ENCODE data around the gene RBM19. TPM values are rescaled to one million over a fixed set of nuclear protein-coding genes. Genes with fewer than 3 reads are reported as not detected.

RBM19 gene
- total RNA-seq, 2 experiments from 2014 or later, result 66.9 to 67.7 TPM

DNA sequence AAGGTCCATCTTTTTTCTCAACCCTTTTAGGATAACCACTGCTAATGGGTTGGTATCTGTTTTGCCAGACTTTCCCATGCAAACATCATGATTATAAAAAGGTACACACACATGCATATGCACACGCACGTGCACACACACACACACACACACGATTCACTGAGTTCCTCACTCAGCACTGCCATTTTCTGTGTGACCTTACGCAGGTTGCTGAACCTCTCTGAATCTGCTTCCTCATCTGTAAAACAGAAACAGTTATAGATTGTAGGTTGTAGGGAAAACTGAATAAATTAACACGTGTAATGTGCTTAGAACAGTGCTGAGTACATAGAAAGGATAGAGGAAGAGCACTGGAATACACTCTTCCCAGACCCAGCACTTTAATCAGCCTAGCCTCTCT lies 182.3 kb downstream of the RBM19 start:
- H3K36me3 Mint-ChIP-seq (ENCODE audit: low read depth), result no peaks in the 10 kb centered on the region
- intact Hi-C loops (cut with micrococcal nuclease), result no loop called here
- no peak for ATAC-seq

DNA sequence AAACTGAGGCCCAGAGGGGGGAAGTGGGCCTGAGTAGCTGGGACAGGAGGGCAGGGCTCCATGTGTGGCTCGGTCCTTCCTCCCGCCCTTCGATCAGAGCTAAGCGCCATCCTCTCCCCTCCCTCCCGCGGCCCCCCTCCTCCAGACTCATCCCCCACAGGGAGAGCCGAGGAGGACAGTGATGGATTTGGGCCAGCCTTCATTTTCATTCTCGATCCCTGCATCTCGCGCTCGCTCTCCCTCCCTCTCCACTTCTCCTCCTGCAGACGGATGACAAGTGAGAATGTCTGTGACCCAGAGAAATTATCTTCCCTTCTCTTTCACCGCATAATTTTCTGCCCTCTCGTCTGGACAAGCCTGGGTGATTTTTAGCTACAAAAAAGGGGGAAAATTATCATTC lies 183.3 kb downstream of the RBM19 start:
- TF ChIP-seq, protein P1, sequence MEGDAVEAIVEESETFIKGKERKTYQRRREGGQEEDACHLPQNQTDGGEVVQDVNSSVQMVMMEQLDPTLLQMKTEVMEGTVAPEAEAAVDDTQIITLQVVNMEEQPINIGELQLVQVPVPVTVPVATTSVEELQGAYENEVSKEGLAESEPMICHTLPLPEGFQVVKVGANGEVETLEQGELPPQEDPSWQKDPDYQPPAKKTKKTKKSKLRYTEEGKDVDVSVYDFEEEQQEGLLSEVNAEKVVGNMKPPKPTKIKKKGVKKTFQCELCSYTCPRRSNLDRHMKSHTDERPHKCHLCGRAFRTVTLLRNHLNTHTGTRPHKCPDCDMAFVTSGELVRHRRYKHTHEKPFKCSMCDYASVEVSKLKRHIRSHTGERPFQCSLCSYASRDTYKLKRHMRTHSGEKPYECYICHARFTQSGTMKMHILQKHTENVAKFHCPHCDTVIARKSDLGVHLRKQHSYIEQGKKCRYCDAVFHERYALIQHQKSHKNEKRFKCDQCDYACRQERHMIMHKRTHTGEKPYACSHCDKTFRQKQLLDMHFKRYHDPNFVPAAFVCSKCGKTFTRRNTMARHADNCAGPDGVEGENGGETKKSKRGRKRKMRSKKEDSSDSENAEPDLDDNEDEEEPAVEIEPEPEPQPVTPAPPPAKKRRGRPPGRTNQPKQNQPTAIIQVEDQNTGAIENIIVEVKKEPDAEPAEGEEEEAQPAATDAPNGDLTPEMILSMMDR (IDR thresholded peaks at IDR 0.05), result no peak
- Mint-ChIP-seq H3K4me1 (ENCODE audit: low read depth) (no peaks in the 10 kb centered on the region), H3K4me3 (no peak overlapping the region), H3K27me3 (peaks cover 25% of the 10 kb centered on the region), H3K27ac (no peak overlapping the region), H3K9me3 (peaks cover 3% of the 10 kb centered on the region), H3K36me3 (ENCODE audit: low read depth) (no peaks in the 10 kb centered on the region)
- ATAC-seq (no peak), DNase-seq (no peak)
- ChIA-PET POLR2A (no interaction called here), CTCF (no interaction called here)
- intact Hi-C loops (cut with micrococcal nuclease), result no loop called here

More for the DNA sequence above, 182.3 kb downstream of the RBM19 start:
- H3K27ac Mint-ChIP-seq, result no peak overlapping the region
- no peaks in the 10 kb centered on the region for H3K4me1 Mint-ChIP-seq (ENCODE audit: low read depth)
- TF ChIP-seq, protein P1 (IDR thresholded peaks at IDR 0.05), result no peak
- POLR2A ChIA-PET, result interaction anchor here (0.8 kb wide), 1 partner anchor 31 kb away, joined by 3 read pairs; no protein-coding TSS in a partner anchor
- CTCF ChIA-PET, result no interaction called here
- H3K4me3 Mint-ChIP-seq, result no peak overlapping the region
- peaks cover 22% of the 10 kb centered on the region for H3K27me3 Mint-ChIP-seq
- peaks cover 9% of the 10 kb centered on the region for H3K9me3 Mint-ChIP-seq
- DNase-seq, result no peak

DNA sequence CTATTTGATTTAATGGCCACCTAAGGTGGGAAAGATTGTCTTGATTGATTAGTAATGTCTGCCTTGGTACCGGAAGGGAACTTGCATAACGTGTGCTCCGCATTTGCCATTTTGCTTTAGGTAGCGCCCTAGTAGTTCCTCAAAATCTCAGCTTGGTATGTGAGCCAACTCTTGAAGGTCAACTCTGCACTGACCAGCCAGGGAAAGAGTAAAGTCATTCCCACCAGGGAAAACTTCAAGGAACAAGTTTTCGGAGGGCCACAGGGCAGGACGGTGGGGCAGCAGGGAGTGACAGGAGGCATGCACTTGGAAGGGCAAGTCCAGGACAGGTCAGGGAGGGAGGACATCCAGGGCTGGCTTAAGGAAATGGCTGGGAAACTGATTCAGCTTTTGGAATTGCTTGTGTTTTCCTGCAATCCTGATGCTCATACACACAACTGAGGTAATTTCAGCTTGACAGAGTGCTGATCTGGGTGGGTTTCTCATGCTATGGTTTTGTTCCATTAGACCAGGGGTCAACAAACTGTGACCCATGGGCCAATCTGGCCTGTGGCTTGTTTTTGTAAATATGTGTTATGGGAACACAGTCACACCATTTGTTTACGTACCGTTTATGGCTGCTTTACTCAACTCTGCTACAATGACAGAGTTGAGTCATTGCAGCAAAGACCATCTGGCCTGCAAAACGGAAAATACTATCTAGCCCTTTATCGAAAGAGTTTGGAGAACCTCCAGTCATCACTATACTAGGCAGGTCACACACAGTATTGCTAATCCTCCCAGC lies 184.5 kb downstream of the RBM19 start:
- POLR2A ChIA-PET, result interaction anchor here (1.0 kb wide), 1 partner anchor 8 kb away, joined by 4 read pairs; no protein-coding TSS in a partner anchor
- Mint-ChIP-seq H3K4me3 (no peak overlapping the region), H3K9me3 (no peaks in the 10 kb centered on the region), H3K36me3 (ENCODE audit: low read depth) (no peaks in the 10 kb centered on the region), H3K4me1 (ENCODE audit: low read depth) (no peaks in the 10 kb centered on the region), H3K27me3 (peaks cover 32% of the 10 kb centered on the region), H3K27ac (no peak overlapping the region)
- no peak for ATAC-seq
- intact Hi-C loops (cut with micrococcal nuclease), result no loop called here
- DNase-seq, result no peak
- TF ChIP-seq, protein P1 (IDR thresholded peaks at IDR 0.05), result no peak
- CTCF ChIA-PET, result no interaction called here

DNA sequence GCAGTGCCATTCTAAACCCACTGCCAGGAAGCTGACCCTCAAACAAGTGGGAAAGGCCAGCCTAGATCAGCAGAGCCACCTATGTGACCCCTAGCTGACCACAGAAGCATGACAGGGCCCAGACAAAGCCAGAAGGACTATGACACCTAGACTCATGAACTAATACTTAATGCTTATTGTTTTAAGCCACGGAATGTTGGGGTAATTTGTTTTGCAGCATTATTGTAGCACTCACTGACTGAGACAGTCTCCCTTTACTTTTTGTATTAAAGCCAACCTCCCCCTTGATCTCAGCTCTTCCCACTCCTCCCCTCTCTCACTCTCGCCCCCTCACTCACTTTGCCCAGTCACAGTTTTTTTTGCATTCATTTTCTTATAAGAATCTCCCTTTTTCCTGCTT lies 186.4 kb downstream of the RBM19 start:
- H3K4me1 Mint-ChIP-seq (ENCODE audit: low read depth), result no peaks in the 10 kb centered on the region
- ChIA-PET POLR2A (no interaction called here), CTCF (no interaction called here)
- TF ChIP-seq, protein P1 (IDR thresholded peaks at IDR 0.05), result no peak
- H3K36me3 Mint-ChIP-seq (ENCODE audit: low read depth), result no peaks in the 10 kb centered on the region
- H3K4me3 Mint-ChIP-seq, result no peak overlapping the region
- DNase-seq (no peak), ATAC-seq (no peak)
- H3K27me3 Mint-ChIP-seq, result peaks cover 32% of the 10 kb centered on the region
- intact Hi-C loops (cut with micrococcal nuclease), result no loop called here
- no peaks in the 10 kb centered on the region for H3K9me3 Mint-ChIP-seq
- H3K27ac Mint-ChIP-seq, result no peak overlapping the region

DNA sequence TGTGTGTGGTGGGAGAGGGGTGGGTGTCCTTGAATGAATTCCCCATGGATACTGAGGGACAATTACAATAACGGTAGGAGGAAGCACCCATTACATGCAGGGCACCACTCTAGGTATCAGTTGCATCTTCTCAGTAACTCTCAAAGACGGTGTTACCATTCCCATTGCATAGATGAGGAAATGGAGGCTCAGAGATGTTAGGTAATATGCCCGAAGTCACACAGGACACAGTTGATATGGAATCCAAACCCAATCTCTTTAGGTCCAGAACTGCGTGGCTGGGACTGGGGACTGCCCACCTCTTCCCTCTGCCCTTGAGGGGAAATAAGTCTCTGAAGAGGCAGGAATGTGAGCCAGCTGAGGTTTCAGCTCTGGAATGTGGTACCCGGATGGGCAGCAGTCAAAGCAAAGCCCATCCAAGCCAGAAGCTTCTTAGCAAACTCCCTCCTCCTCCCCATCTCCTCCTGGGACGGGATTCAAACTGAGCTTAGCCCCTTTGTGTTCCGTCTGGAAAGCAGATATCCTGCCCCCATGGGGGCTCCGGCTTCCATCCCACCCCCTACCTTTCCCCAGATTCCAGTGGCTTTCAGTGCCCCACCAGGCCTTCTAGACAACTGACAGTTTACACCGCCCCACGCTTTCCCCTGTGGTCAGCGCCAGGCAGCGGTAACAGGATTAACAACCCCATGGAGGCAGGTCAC lies 187.5 kb downstream of the RBM19 start:
- POLR2A ChIA-PET, result no interaction called here

More for the DNA sequence above, 187.5 kb downstream of the RBM19 start:
- ATAC-seq, result no peak
- no peak for DNase-seq
- H3K27ac Mint-ChIP-seq, result no peak overlapping the region
- intact Hi-C loops (cut with micrococcal nuclease), result no loop called here
- H3K36me3 Mint-ChIP-seq (ENCODE audit: low read depth), result no peaks in the 10 kb centered on the region
- CTCF ChIA-PET, result no interaction called here
- TF ChIP-seq, protein P1 (IDR thresholded peaks at IDR 0.05), result no peak
- peaks cover 38% of the 10 kb centered on the region for H3K27me3 Mint-ChIP-seq
- no peaks in the 10 kb centered on the region for H3K9me3 Mint-ChIP-seq
- H3K4me3 Mint-ChIP-seq, result no peak overlapping the region
- H3K4me1 Mint-ChIP-seq (ENCODE audit: low read depth), result no peaks in the 10 kb centered on the region
